Activated CD4-positive, CD25-positive, alpha-beta regulatory T cell treated with anti-CD3 and anti-CD28 coated beads, Interleukin-2, amount 50 U/mL, for 72 hours (primary cell): ENCODE results near the gene NR4A1.
A peak's percentile ranks its signal among the peaks of the same experiment; 100 is the strongest.
"Not testable (repeated sequence)": the region's sequence is repeated elsewhere in the genome, so short reads cannot be mapped to it uniquely, and the experiment has no call there.

Experiments
- DNase-seq: peaks from one replicate; pipeline ENCODE4 v3.0.0; 2021

Gene NR4A1

GRCh38 chr12:52080403-52081251 is 29.4 kb downstream of the NR4A1 start:
- no peak for DNase-seq

GRCh38 chr12:52081263-52081733 is 30.1 kb downstream of the NR4A1 start:
- DNase-seq, result no peak

GRCh38 chr12:52082026-52082668 is 30.9 kb downstream of the NR4A1 start:
- no peak for DNase-seq

- no peak for DNase-seq
Measured at GRCh38 chr12:52082669-52082987, 31.4 kb downstream of the NR4A1 start.

GRCh38 chr12:52082988-52083637 is 31.9 kb downstream of the NR4A1 start:
- DNase-seq, result peak; percentile 71

- no peak for DNase-seq
Measured at GRCh38 chr12:52083638-52083996, 32.4 kb downstream of the NR4A1 start.

- DNase-seq, result no peak
Measured at GRCh38 chr12:52084491-52085231, 33.4 kb downstream of the NR4A1 start.

GRCh38 chr12:52085682-52086180 is 34.5 kb downstream of the NR4A1 start:
- no peak for DNase-seq

- no peak for DNase-seq
Measured at GRCh38 chr12:52086366-52086765, 35.1 kb downstream of the NR4A1 start.

- DNase-seq, result no peak
Measured at GRCh38 chr12:52086944-52087835, 35.9 kb downstream of the NR4A1 start.

- no peak for DNase-seq
Measured at GRCh38 chr12:52087961-52088820, 36.9 kb downstream of the NR4A1 start.

- DNase-seq, result no peak
Measured at GRCh38 chr12:52089491-52089890, 38.2 kb downstream of the NR4A1 start.

GRCh38 chr12:52090291-52090690 is 39.0 kb downstream of the NR4A1 start:
- no peak for DNase-seq

- DNase-seq, result no peak
Measured at GRCh38 chr12:52091061-52091460, 39.8 kb downstream of the NR4A1 start.

- no peak for DNase-seq
Measured at GRCh38 chr12:52091869-52092268, 40.6 kb downstream of the NR4A1 start.

- no peak for DNase-seq
Measured at GRCh38 chr12:52093346-52093745, 42.1 kb downstream of the NR4A1 start.

GRCh38 chr12:52096332-52097044 is 45.2 kb downstream of the NR4A1 start:
- DNase-seq, result no peak

- no peak for DNase-seq
Measured at GRCh38 chr12:52097045-52097666, 45.9 kb downstream of the NR4A1 start.

GRCh38 chr12:52104431-52105089 is 53.3 kb downstream of the NR4A1 start:
- DNase-seq, result not testable (repeated sequence)
